HL-60/S4 treated with phorbol 12-myristate 13-acetate at 8.2 ng/mL for 4 days and 3 days (cell line): ENCODE measurements around the gene CETP.

Experiments
- in situ Hi-C: fragments of 300-500 bp; cut with MboI; formaldehyde crosslinking; loops from 2 replicates; pipeline ENCODE4 v1.15.0; 2022; ENCODE audit warnings: low sequenced_read_pairs

Gene CETP

GRCh38 chr16:56953006-56953405, 8.7 kb upstream of the CETP start:
- in situ Hi-C loops = loop anchor here (25.0 kb wide), 1 partner anchor 209 kb away; no protein-coding TSS in a partner anchor

- in situ Hi-C loops = loop anchor here (25.0 kb wide), 1 partner anchor 206 kb away; no protein-coding TSS in a partner anchor
These were observed 5.7 kb upstream of the CETP start for GRCh38 chr16:56956076-56956475.

GRCh38 chr16:56956756-56957155, 5.0 kb upstream of the CETP start:
- in situ Hi-C loops = loop anchor here (25.0 kb wide), 1 partner anchor 206 kb away; no protein-coding TSS in a partner anchor

GRCh38 chr16:56960681-56961281, 969 bp upstream of the CETP start:
- in situ Hi-C loops = loop anchor here (25.0 kb wide), 1 partner anchor 202 kb away; no protein-coding TSS in a partner anchor

DNA sequence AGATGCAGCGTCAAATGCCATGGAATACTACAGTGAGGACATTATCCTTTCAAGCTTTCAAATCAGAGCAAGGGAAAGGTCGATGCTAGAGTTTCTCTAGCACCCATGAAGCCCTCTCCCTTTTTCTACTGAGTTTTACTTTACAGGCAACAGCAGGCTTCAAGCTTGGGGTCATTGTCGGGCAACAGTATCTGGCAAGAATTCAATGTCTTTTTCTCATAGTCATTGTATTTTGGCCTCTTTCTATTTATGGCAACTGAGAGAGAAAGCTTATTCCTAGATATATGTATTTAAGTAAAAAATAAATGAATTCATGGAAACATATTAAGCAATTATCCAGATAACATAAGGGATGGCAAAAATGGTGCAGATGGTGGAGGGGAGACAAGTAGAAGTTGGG, 364 bp upstream of the CETP start:
- in situ Hi-C loops = loop anchor here (25.0 kb wide), 1 partner anchor 201 kb away; no protein-coding TSS in a partner anchor

- in situ Hi-C loops = loop anchor here (25.0 kb wide), 1 partner anchor 198 kb away; no protein-coding TSS in a partner anchor
These were observed 2.7 kb downstream of the CETP start for GRCh38 chr16:56964243-56965148.

GRCh38 chr16:56965149-56966092, 3.7 kb downstream of the CETP start:
- in situ Hi-C loops = loop anchor here (25.0 kb wide), 1 partner anchor 197 kb away; no protein-coding TSS in a partner anchor

- in situ Hi-C loops = loop anchor here (25.0 kb wide), 1 partner anchor 196 kb away; no protein-coding TSS in a partner anchor
These were observed 4.3 kb downstream of the CETP start for GRCh38 chr16:56966093-56966475.

DNA sequence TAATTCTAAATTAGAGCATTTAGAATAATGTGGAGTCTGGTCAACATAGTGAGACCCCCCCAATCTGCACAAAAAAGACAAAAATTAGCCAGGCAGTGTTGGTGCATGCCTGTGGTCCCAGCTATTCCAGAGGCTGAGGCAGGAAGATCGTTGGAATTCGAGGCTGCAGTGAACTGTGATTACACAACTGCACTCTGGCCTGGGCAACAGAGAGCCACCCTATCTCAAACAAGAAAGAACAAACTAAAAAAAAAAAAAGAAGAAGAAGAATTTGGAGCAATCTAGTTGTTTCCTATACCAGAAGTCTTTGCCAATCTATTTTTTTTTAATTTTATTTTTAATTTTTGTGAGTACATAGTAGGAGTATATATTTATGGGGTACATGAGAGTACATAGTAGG, 6.0 kb downstream of the CETP start:
- in situ Hi-C loops = loop anchor here (25.0 kb wide), 1 partner anchor 195 kb away; no protein-coding TSS in a partner anchor

GRCh38 chr16:56969769-56970168, 8.0 kb downstream of the CETP start:
- in situ Hi-C loops = loop anchor here (25.0 kb wide), 1 partner anchor 193 kb away; no protein-coding TSS in a partner anchor

DNA sequence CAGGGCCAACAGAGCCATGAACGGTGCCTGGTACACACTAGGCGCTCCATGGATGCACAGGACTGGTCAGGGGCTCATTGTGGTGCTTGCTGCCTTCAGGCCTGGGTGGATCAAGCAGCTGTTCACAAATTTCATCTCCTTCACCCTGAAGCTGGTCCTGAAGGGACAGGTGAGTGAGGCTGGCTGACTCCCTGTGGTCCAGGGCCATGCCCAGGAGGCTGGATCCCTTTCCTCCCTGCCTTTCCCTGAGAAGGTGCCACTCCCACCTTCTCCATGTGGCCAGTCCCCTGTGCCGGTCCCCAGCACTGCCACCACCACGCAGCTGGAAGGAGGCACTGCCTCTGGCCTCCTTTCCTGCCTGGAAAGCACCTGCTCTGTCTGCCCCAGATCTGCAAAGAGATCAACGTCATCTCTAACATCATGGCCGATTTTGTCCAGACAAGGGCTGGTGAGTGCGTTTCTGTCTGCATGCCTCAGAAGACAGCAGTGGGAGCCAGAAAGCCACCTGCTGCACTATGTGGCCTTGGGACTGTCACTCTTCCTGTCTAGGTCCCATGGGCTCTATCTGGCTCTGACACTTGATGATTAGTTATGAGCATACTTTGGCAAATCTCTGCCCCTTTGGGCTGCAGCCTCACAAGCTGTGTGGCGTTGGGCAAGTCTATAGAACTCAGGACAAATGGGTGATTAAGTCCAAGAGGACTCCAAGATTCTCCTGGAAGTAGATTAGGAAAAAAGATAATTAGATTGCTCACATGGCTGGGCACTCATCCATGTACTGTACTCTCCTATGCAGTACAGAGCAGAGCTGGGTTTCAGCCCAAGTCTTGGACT, 9.4 kb downstream of the CETP start:
- in situ Hi-C loops = loop anchor here (25.0 kb wide), 1 partner anchor 191 kb away; no protein-coding TSS in a partner anchor

DNA sequence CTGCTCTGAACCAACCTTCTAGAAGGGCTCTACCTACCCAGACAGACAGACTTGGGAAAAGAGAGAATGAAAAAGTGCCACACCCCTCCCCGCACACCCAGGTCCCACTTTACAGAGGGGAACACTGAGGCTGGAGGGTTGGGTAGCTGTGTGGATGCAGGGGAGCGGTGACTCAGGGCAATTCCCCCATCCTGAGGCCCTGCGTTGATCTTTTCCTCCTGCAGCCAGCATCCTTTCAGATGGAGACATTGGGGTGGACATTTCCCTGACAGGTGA, 10.0 kb downstream of the CETP start:
- in situ Hi-C loops = loop anchor here (25.0 kb wide), 1 partner anchor 191 kb away; no protein-coding TSS in a partner anchor

GRCh38 chr16:56972403-56973293, 10.9 kb downstream of the CETP start:
- in situ Hi-C loops = loop anchor here (25.0 kb wide), 1 partner anchor 190 kb away; no protein-coding TSS in a partner anchor

DNA sequence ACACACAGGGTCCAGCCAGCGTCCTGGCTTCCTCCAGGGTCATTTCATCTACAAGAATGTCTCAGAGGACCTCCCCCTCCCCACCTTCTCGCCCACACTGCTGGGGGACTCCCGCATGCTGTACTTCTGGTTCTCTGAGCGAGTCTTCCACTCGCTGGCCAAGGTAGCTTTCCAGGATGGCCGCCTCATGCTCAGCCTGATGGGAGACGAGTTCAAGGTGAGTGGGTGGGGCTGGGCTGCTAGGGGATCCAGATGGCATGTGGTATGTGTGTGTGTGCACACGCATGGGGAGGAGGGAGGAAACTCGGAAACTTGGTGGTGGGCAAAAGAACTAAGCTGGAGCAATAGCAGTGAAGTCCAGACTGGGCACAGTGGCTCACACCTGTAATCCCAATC, 11.5 kb downstream of the CETP start:
- in situ Hi-C loops = loop anchor here (25.0 kb wide), 1 partner anchor 189 kb away; no protein-coding TSS in a partner anchor

DNA sequence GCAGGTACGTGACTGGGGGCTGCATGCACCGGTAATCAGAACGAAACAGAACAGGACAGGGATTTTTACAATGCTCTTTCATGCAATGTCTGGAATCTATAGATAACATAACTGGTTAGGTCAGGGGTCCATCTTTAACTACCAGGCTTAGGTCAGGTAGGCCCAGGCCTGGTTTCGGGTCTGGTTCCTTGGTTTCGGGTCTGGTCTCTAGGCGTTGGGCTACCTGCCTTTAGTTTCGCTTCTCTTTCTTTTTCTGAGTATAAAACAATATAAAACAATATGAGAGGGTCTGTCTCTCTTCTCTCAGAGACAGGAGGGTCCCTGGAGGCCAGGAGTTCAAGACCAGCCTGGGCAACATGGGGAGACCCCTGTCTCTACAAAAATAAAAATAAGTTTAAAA, 12.1 kb downstream of the CETP start:
- in situ Hi-C loops = loop anchor here (25.0 kb wide), 1 partner anchor 188 kb away; no protein-coding TSS in a partner anchor

- in situ Hi-C loops = loop anchor here (25.0 kb wide), 1 partner anchor 188 kb away; no protein-coding TSS in a partner anchor
These were observed 13.0 kb downstream of the CETP start for GRCh38 chr16:56974549-56975300.

DNA sequence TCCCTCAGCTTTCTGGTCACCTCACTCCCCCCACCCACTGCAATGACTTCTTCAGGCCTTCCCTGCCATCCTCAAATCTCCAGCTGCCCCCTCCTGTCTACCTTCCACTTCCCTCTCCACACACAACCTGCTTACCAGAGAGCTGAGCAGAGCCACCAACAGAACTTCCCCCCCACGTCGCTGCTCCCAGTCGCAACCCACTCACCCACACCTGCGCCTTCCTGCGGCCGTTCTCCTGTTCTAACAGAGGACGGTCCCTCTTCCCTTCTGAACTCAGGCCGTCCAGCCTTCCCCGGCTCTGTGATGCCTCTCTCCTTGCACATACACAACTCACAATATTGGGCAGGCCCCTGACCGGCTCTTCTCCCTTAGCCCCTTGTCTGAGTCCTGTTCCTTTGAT, 14.0 kb downstream of the CETP start:
- in situ Hi-C loops = no loop called here

- in situ Hi-C loops = no loop called here
These were observed 15.5 kb downstream of the CETP start for GRCh38 chr16:56977216-56977615.
